ENCODE data around the gene MAN2C1.
"Not testable (repeated sequence)": the region's sequence is repeated elsewhere in the genome, so short reads cannot be mapped to it uniquely, and the experiment has no call there.

The MAN2C1 gene

GRCh38 chr15:75321711-75322110 is 46.7 kb downstream of the MAN2C1 start:
- no peak for DNase-seq
- H3K4me1 ChIP-seq, result no peaks in the 10 kb centered on the region
- no peak overlapping the region for H3K4me3 ChIP-seq
- no peaks in the 10 kb centered on the region for H3K9me3 ChIP-seq
- intact Hi-C loops (cut with DNase I; ENCODE audit: low total_unique reads), result loop anchor here (5.0 kb wide), 1 partner anchor 349 kb away; no protein-coding TSS in a partner anchor
- H3K27me3 ChIP-seq, result no peaks in the 10 kb centered on the region
- no peak overlapping the region for H3K27ac ChIP-seq
- no peak for TF ChIP-seq CTCF (IDR thresholded peaks at IDR 0.05)
- H3K36me3 ChIP-seq, result no peaks in the 10 kb centered on the region

GRCh38 chr15:75319231-75319897 is 49.0 kb downstream of the MAN2C1 start:
- H3K4me1 ChIP-seq; DNase-seq; H3K27ac ChIP-seq; intact Hi-C loops (cut with DNase I; ENCODE audit: low total_unique reads); H3K27me3 ChIP-seq; H3K9me3 ChIP-seq; H3K36me3 ChIP-seq; H3K4me3 ChIP-seq: not testable (repeated sequence)

GRCh38 chr15:75314552-75315290 is 53.7 kb downstream of the MAN2C1 start:
- Histone ChIP-seq H3K27me3 (no peaks in the 10 kb centered on the region), H3K4me3 (no peak overlapping the region), H3K9me3 (no peaks in the 10 kb centered on the region), H3K36me3 (no peaks in the 10 kb centered on the region), H3K4me1 (no peaks in the 10 kb centered on the region), H3K27ac (no peak overlapping the region)
- intact Hi-C loops (cut with DNase I; ENCODE audit: low total_unique reads), result no loop called here
- DNase-seq, result no peak
- no peak for TF ChIP-seq CTCF (IDR thresholded peaks at IDR 0.05)

GRCh38 chr15:75313116-75313845 is 55.1 kb downstream of the MAN2C1 start:
- TF ChIP-seq CTCF (IDR thresholded peaks at IDR 0.05), result no peak
- peaks cover 0 to under 1% of the 10 kb centered on the region in 2 donors for H3K27me3 ChIP-seq
- DNase-seq, result no peak
- H3K4me3 ChIP-seq, result no peak overlapping the region
- no peak overlapping the region for H3K27ac ChIP-seq
- H3K4me1 ChIP-seq, result no peaks in the 10 kb centered on the region
- H3K9me3 ChIP-seq, result no peaks in the 10 kb centered on the region
- H3K36me3 ChIP-seq, result no peaks in the 10 kb centered on the region
- intact Hi-C loops (cut with DNase I; ENCODE audit: low total_unique reads), result no loop called here

GRCh38 chr15:75312548-75312947 is 55.9 kb downstream of the MAN2C1 start:
- H3K4me3 ChIP-seq; H3K9me3 ChIP-seq; H3K27ac ChIP-seq; H3K4me1 ChIP-seq; intact Hi-C loops (cut with DNase I; ENCODE audit: low total_unique reads); H3K27me3 ChIP-seq; DNase-seq; H3K36me3 ChIP-seq: not testable (repeated sequence)

GRCh38 chr15:75309711-75310110 is 58.7 kb downstream of the MAN2C1 start:
- H3K9me3 ChIP-seq, result no peaks in the 10 kb centered on the region
- no peak for TF ChIP-seq CTCF (IDR thresholded peaks at IDR 0.05)
- intact Hi-C loops (cut with DNase I; ENCODE audit: low total_unique reads), result no loop called here
- no peaks in the 10 kb centered on the region for H3K4me1 ChIP-seq
- no peak overlapping the region for H3K27ac ChIP-seq
- H3K36me3 ChIP-seq, result no peaks in the 10 kb centered on the region
- no peak for DNase-seq
- H3K4me3 ChIP-seq, result no peak overlapping the region
- peaks cover 0 to 13% of the 10 kb centered on the region in 2 donors for H3K27me3 ChIP-seq
